ENCODE results near the gene TRMT6. TPM values are rescaled to one million over a fixed set of nuclear protein-coding genes. Genes with fewer than 3 reads are reported as not detected.

The TRMT6 gene, protein sequence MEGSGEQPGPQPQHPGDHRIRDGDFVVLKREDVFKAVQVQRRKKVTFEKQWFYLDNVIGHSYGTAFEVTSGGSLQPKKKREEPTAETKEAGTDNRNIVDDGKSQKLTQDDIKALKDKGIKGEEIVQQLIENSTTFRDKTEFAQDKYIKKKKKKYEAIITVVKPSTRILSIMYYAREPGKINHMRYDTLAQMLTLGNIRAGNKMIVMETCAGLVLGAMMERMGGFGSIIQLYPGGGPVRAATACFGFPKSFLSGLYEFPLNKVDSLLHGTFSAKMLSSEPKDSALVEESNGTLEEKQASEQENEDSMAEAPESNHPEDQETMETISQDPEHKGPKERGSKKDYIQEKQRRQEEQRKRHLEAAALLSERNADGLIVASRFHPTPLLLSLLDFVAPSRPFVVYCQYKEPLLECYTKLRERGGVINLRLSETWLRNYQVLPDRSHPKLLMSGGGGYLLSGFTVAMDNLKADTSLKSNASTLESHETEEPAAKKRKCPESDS
- 15.5 and 17.8 TPM in 2 replicates for total RNA-seq (2014; rRNA removed; shearing (Covaris generic))

DNA sequence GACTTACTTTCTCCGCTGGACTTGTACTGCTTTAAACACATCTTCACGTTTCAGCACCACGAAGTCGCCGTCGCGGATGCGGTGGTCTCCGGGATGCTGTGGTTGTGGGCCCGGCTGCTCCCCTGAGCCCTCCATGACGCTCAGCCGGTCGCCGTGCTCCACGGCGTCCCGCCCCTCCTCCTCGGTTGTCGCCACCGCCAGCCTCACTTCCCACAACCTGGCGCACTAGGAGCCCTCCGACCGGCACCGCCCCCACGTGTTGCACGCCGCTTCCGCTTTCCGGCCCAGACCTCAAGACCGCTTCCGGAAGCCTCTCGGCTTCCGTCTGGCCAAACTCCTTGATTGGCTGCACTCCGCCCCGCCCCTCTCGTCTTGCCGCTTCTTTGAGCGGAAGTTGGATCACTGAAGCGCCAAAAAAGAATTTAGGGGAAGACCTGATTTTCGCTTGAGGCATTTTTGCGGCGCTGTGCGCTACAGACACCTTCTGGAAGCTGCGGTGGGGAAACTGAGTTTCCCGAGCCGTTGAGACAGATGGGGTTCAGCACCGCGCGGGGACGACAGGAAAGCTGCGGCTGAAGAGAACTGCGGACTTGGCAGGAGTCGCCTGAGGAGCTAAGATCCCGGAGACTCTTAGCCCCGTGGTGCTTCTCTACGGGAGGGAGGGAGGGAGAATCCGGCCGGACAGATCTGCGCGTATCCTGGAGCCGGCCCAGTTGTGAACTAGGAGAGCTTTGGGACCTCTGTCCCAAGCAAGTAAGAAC lies at the start of gene TRMT6, which contains the start of gene MCM8:
TRMT6 (minus strand) TSS at position 263 of the 761 bp plus-strand sequence; CDS start at position 135, 128 bp downstream.
MCM8 (plus strand) TSS at position 382 of the 761 bp plus-strand sequence. CDS start 1,364 bp downstream, outside the sequence.
- peak; percentile 96 for DNase-seq (ENCODE audit: low spot score)

DNA sequence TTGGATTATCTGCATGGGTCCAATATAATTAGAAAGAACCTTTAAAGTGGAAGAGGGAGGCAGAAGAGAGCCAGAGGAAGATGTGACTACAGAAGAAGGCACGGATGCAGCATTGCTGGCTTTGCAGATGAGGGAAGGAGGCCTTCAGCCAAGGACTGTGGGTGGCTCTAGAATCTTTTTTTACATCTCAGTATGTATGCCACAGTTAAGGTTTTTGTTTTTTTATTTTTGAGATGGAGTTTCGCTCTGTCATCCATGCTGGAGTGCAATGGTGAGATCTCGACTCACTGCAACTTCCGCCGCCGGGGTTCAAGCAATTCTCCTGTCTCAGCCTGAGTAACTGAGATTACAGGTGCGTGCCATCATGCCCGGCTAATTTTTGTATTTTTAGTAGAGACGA lies 49.5 kb upstream of the TRMT6 start:
- DNase-seq (ENCODE audit: low spot score), result no peak

DNA sequence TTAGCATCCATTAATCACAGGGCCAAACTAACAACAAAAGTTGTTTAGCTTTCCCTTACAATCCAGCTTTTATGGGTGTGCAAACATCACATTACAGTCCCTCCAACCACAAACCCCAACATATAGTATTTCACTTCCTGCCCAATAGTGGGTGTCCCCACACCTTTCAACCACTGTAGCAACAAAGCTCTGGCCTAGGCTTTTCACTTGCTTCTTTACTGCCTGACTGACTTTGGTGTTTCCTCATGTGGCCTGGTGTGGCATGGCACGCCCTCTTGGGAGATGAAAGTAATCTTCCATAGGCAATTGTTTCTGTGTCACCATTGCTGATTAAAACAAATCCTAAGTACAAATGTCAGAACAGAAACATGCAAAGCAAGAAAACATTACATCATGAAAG lies 46.4 kb upstream of the TRMT6 start:
- peak; percentile 75 for DNase-seq (ENCODE audit: low spot score)

DNA sequence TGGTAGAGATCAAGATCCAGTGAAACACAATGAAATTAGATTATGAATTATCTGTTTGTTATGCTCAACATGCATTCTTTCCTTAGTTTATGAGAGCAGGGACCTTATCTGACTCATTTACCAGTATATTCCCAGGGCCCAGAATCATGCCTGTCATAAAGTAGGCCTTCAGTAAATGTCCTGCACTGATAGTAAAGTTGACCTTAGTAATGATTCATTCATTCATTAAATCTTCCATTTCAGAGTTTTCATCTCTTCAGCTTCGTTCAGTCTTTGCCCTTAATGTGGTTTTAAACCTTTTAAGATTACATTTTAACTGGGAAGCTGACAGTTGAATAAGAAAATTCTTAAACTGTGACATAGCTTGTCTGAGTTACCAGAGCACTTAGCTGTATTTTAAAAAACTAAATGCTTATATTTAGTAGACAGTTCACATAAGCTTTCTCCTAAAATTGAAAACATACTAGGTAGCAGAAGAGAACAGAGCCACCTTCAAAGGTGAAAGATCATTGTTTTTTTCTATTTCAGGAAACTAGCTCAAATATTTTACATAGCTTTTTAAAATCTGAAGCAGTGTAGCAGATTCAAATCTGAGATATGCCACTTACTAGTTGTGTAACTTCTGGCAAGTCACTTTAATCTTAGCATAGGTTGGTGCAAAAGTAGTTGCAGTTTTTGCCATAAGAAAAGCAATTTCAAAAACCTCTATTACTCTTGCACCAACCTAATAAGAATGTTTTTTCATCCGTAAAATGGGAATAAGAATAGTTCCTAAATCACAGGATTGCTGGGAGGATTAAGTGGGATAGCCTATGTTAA lies 41.5 kb upstream of the TRMT6 start:
- peak; percentile 42 for DNase-seq (ENCODE audit: low spot score)

DNA sequence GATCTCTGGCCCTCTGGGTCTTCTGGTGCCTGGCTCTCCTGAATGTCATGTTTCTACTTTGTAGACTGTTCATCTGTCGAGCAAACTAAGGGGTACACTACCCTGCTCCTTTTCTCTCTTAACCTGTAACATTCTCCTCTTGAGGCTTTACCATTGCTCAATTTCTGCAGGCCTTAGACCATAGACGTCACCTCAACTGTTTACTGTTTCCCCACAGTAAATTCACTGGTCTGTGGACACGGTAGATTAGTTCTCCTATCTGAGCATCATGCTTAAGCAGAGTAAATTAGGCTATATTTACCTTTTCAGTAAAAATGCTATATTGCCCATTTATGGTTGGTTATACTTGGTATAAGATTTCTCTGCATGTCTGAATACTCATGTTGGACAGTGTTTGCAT lies 40.6 kb upstream of the TRMT6 start:
- DNase-seq (ENCODE audit: low spot score), result no peak

DNA sequence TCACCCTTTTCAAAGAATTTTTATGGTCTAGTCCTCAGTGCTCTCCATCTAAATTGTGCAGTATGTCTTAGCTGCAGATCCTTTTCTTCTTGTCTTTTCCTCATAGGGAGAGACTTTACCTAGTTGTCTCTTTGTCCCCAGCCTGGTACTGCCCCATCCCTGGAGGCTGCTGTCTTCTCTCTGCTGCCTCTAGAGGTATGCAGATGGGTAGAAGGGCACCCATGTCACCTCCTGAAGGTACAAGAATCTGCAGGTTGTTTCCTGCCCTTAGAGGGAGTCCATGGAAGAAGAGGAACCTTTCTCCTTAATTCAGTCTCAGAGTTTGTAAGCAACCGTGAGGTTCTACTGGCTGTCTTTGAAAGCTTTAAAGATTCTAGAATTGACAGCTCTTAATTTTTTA lies 39.2 kb upstream of the TRMT6 start:
- DNase-seq (ENCODE audit: low spot score), result peak; percentile 25

DNA sequence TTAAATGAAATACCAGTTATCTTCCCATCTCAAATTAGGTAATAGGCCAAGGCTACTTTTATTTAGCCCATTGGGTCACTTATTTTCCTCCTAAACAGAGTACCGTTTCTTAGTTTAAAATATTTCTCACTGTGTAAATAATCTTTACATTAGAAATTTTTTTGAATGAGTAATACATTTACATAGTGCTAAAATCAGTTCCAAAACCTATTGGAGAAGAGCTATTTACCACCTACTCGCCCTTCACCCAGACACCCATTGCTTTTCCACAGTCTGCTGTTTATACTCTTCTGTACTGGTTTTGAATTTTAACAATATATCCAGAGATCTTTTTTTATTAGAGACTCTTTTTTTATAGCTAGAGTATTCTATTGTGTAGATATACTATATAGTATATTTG lies 37.0 kb upstream of the TRMT6 start:
- DNase-seq (ENCODE audit: low spot score), result no peak

DNA sequence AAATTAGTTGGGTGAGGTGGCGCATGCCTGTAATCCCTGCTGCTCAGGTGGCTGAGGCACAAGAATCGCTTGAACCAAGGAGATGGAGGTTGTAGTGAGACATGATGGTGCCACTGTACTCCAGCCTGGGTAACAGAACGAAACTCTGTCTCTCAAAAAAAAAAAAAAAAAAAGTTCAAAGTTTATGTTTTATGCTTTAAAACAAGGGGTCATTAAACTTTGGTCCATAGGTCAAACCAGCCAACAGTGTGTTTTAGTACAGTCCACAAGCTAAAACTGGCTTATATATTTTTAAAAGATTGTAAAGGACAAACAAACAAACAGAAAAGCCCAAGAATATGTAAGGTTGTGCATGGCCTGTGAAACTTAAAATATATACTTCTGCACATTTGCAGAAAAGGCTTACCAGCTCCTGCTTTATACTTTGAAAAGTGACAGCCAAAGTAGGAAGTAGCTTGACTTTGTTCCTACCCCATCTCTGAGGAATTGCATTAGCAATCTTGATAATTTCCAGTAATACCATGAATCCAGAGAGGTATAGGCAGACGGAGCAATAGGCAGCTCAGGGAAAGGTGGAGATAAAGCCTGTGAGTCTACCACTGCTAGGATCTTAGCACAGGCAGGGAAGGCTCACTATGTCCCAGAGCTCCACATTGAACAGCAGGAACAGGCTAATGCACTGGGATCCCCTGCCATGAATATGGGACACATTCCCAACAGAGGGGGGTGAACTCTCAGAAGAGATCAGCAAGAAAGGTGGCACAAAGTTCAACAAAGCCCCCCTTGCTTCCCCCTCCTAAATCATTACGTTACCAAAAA lies 30.6 kb upstream of the TRMT6 start:
- no peak for DNase-seq (ENCODE audit: low spot score)

DNA sequence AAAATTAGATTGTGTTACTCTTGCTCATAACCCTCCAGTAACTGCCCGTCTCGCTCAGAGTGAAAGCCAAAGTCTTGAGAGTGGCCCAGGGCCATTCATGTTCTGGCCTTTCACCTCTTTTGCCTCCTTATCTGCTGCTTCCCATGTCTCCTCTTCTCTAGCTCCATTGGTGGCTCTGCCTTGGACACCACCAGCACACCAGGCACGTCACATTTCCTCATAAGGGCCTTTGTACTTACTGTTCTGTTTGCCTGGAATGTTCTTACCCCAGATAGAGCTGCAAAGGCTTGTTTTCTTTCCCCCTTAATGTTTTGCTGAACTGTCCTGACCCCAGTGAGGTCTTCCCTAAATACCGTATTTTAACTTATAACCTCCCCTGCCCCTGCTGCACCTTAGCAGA lies 29.5 kb upstream of the TRMT6 start:
- no peak for DNase-seq (ENCODE audit: low spot score)

DNA sequence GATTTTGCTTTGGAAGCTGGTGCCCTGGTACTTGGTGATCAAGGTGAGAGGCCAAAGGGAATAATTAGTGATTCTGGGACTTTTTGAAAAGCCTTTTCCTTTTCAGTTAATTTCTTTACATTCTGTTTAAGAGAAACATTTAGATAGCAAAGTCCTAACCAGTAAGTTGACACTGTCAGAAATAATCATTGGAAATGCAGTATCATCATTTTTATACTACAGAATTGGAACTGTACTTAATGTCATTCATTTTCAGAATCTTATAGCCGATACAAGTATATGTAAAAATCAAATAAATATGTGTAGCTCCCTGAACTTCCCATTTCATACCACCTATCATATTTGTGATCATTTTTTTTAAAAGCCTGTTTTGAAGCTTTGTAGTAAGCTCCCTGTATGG lies 27.6 kb upstream of the TRMT6 start:
- DNase-seq (ENCODE audit: low spot score), result no peak

DNA sequence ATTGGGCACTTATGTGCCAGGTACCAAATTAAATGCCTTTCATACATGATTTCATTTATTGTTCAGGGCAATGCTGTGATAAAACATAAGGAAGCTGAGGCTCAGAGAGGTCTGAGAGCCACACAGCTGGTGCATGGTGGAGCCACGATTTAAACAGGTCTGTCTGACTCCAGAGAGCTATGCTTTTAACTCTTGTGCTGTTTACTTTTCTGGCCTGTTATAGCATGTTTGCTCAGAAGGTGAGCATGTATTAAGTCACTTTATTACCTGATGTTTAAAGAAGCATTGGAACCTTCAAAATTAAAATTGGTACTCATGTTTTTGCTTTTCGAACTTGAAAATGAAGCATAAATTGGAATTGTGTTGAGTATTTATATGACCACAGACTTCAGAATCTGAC lies 26.9 kb upstream of the TRMT6 start:
- no peak for DNase-seq (ENCODE audit: low spot score)

DNA sequence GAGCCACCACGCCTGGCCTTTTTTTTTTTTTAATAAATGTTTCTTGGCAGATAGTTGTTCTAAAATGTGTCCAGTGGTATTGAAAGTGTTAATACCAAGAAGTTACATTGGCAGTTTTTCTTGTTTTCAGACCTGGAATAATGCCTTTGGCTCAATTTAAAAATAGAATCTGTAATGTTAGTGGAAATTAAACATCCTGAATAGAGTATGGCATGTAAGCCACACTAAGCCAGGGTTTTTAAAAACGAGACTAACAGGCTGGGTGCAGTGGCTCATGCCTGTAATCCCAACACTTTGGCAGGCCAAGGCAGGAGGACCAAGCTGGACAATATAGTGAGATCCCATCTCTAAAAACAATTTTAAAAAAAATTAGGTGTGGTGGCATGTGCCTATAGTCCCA lies 25.4 kb upstream of the TRMT6 start:
- DNase-seq (ENCODE audit: low spot score), result no peak

DNA sequence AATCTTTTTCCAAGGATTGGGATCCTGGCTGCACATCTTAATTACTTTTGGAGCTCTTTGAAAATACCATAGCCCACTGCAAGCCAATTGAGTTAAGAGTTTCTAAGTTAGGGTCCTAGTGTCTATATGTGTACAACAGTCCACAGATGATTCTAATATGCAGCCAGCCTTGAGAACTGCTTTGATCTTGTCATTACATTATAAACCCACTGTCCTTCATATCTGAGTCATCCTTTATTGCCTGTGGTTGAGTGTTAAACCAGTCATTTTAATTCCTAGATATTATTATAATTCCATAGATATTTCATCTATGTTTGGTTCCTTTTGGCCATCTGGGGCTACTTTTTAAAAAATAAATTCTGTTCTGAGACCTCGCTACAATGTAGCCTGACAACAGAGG lies 24.2 kb upstream of the TRMT6 start:
- DNase-seq (ENCODE audit: low spot score), result no peak

DNA sequence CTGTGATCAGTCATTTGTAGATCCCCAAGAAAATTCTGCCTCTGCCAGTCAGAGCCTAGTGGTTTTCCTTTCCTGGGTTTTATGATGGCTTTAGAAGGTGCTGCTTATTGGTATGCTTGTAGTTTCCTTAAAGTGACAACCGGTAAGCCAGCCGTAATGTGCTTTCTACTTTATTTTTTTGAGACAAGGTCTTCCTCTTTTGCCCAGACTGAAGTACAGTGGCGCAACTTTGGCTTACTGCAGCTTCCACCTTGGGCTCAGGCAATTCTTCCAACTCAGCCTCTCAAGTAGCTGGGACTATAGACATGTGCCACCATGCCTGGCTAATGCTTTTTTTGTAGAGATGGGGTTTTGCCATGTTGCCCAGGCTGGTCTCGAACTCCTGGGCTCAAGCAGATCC lies 23.6 kb upstream of the TRMT6 start:
- peak; percentile 22 for DNase-seq (ENCODE audit: low spot score)

DNA sequence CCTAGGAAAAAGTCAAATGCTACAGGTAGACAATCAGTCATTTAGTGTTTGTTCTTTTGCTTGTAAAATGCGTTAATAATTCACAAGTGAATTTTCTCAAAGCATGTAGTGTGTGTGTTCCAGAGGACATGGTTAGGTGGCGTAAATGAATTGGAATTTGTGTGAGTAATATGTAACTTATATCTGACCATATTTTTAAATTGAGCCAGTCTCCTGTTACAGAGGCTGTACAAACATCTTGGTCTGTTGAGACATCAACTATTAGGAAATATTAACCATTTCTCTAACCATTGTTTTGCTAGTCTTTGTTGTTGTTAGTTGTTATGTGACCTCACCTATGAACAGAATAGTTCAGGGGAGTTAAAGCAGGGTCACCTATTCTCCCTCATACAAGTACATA lies 22.8 kb upstream of the TRMT6 start:
- DNase-seq (ENCODE audit: low spot score), result peak; percentile 86

DNA sequence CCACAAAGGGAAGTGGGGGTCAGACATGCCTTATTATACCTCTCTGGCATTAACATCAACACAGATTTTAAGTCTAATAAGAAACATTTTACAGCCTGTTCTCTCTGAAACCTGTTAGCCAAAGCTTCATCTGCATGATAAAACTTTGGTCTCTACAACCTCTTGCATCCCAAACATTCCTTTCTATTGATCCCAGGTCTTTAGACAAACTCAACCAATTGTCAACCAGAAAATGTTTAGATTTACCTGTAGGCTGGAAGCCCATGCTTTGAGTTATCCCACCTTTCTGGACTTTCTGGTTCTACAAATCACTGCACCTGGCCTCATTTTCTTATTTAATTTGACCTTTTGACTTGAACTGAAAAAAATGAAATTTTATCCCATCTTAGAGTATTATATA lies 20.9 kb upstream of the TRMT6 start:
- peak; percentile 18 for DNase-seq (ENCODE audit: low spot score)

DNA sequence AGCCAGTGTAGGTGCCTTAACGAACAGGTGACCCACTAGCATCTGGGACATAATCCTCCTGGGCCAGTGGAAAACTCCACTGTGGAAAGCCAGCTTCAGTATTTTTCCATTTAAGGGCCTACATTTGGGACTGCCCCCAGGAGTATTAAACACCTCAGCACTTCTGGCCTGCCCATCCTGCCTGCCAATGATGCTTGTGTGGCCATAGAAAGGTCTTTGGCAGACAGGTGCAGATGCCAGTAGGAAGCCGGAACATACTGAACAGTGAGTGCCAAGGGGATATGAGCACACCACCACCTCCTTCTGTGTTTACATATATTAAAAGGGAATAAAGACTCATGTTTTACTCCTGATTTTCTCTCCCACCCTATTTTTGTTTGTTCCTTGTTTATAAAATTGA lies 20.0 kb upstream of the TRMT6 start:
- no peak for DNase-seq (ENCODE audit: low spot score)

DNA sequence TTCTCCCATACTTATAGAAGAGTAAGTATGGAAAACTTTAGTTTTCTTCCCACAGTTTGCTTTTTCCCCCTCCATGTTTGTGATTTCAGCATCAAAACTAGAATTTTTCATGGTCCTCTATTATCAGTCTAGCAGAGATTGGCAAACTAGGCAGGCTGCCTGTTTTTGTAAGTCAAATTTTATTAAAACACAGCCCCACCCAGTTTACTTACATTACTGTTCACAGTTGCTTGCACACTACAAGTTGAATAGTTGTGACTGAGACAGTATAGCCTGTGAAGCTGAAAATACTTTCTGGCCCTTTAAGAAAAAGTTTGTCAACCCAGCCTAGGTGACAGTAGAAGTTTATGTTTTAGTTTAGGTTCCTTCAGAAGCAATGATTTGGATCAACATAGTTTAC lies 19.6 kb upstream of the TRMT6 start:
- DNase-seq (ENCODE audit: low spot score), result peak; percentile 11

DNA sequence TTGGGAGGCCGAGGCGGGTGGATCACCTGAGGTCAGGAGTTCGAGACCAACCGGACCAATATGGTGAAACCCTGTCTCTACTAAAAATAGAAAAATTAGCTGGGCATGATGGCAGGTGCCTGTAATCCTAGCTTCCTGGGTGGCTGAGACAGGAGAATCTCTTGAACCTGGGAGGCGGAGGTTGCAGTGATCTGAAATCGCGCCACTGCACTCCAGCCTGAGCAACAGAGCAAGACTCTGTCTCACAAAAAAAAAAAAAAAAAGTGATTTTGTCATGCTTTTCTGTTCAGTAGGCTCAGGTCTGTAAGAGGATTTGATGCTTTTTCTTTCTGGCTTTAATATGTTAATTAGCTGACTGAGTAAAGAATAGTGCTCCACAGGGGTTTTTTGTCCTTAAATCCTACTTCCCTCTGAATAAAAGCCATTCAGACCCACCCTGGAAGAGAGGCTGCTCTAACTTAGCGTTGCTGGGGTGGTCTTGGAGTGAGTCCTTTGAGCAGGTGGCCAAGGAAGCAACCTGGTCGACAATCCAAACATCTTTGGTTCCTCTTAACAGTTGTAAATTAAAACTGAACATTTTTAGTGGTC lies 19.1 kb upstream of the TRMT6 start:
- no peak for DNase-seq (ENCODE audit: low spot score)

DNA sequence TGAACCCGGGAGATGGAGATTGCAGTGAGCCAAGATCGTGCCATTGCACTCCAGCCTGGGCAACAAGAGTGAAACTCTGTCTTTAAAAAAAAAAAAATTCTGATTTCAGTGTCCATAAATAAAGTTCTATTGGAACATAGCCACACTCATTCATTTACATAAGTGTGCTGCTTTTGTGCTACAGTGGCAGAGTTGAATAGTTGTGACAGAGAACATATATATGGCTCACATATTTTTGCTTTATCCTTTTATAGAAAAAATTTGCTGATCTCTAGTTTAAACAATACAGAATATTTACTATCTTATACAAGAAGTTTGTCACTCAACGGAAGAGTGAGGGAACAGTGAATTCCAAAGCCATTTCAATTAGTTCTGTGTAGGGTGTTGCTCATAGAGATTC lies 18.1 kb upstream of the TRMT6 start:
- no peak for DNase-seq (ENCODE audit: low spot score)

DNA sequence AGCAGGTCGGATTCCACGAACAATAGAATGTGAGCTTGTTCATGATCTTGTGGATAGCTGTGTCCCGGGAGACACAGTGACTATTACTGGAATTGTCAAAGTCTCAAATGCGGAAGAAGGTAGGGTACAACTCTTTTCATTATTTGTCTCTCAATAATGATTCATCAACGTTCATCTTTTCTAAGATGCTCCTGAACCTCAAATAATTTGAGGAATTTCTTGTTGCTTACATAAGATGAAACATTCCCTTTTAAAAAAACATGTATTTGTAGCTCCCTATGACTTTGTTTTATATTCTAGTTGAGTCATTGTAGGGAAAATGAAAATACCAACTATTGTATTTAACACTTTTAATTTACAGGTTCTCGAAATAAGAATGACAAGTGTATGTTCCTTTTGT lies 17.1 kb upstream of the TRMT6 start:
- DNase-seq (ENCODE audit: low spot score), result no peak
